Subcutaneous abdominal adipose tissue (tissue), 5 donors: ENCODE data around the gene ARHGEF17.

Source experiments
- H3K27ac ChIP-seq: one replicate; pipeline ENCODE4 v1.7.0; 2013; ENCODE audit warnings: low read depth, mild to moderate bottlenecking, inconsistent platforms, low read length, moderate library complexity
- H3K27me3 ChIP-seq, 5 donors: one replicate each; pipeline ENCODE4 v1.7.0; 2013; ENCODE audit warnings: low read length in 5 of 5, inconsistent platforms in 1 of 5; ENCODE audit not compliant: control insufficient read depth in 5 of 5, insufficient read depth in 4 of 5
- H3K36me3 ChIP-seq, 5 donors: one replicate each; pipeline ENCODE4 v1.7.0; 2013; ENCODE audit warnings: low read length in 5 of 5; ENCODE audit not compliant: control insufficient read depth in 5 of 5, insufficient read depth in 5 of 5
- H3K4me1 ChIP-seq, 5 donors: one replicate each; pipeline ENCODE4 v1.7.0; 2013; ENCODE audit warnings: low read length in 5 of 5, mild to moderate bottlenecking in 3 of 5, moderate library complexity in 1 of 5; ENCODE audit not compliant: control insufficient read depth in 5 of 5, insufficient read depth in 5 of 5
- H3K4me3 ChIP-seq, 5 donors: one replicate each; pipeline ENCODE4 v1.7.0; 2013; ENCODE audit warnings: low read length in 5 of 5, low read depth in 1 of 5
- H3K9ac ChIP-seq, 5 donors: one replicate each; pipeline ENCODE4 v1.7.0; 2013; ENCODE audit warnings: low read length in 5 of 5, mild to moderate bottlenecking in 4 of 5, moderate library complexity in 3 of 5
- H3K9me3 ChIP-seq, 5 donors: one replicate each; pipeline ENCODE4 v1.7.0; 2013; ENCODE audit warnings: low read length in 5 of 5; ENCODE audit not compliant: control insufficient read depth in 5 of 5
- donor health status: healthy.
- donor health status: healthy.
- donor health status: healthy.
- donor health status: healthy.
- donor health status: healthy.

The ARHGEF17 gene

GRCh38 chr11:73291781-73292524 is 16.1 kb upstream of the ARHGEF17 start:
- Histone ChIP-seq H3K4me3 (no peak overlapping the region), H3K27ac (no peak overlapping the region), H3K27me3 (peaks cover 0 to 1% (median 0%) of the 10 kb centered on the region in 5 donors), H3K4me1 (peaks cover 0 to 29% (median 23%) of the 10 kb centered on the region in 5 donors), H3K36me3 (peaks cover 0 to 7% (median 0%) of the 10 kb centered on the region in 5 donors), H3K9me3 (no peaks in the 10 kb centered on the region), H3K9ac (peak overlapping the region in 1 of 5 donors; percentile 21)

DNA sequence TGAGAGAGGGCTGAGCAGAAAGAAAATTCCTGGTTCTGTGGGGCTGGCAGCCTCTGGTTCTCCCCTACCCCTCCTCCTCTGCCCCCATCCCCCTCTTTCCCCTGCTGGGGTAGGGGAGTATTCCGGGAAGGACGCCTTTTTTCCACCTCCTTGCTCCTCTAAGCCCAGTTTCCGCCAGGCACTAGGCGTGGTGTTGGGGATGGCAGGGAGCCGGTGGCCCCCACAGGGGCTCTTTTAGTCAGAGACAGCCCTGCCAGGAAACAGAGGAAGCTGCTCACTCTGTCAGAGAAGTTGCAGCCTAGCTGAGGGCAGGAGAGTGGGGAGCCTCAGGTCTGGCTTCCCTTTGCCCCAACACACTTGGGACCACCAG is 15.6 kb upstream of the ARHGEF17 start:
- Histone ChIP-seq H3K4me1 (peaks cover 0 to 24% (median 20%) of the 10 kb centered on the region in 5 donors), H3K36me3 (peaks cover 0 to 9% (median 0%) of the 10 kb centered on the region in 5 donors)

DNA sequence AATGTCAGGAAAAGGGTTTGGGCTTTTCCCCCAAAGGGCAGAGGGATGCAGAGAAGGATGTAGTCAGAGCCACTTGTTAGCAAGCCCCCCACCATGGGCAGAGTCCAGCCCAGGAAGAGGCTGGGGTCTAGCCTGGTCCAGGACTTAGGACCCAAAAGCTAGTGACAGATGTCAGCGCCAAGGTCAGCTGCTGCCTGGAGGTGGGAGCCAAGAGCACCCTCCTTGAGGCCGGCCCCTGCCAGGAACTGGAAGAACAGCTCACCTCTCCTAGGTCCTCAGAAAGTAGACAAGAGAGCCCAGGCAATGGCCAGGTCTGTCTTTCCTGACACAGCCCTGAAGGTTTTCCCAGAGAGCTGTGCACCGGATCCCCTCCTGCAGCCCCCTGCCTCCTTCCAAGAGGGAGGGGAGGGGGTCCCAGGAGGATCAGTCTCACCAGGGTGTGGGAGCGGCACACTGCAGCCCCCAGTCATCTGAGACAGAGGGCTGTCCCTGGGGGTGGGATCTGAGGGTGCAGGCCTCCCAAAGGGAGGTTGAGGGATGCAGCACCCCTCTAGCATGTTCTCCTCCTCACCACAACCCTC is 14.6 kb upstream of the ARHGEF17 start:
- Histone ChIP-seq H3K36me3 (peaks cover 0 to 16% (median 0%) of the 10 kb centered on the region in 5 donors), H3K27ac (no peak overlapping the region), H3K4me1 (peaks cover 0 to 15% (median 14%) of the 10 kb centered on the region in 5 donors), H3K27me3 (peaks cover 0 to 3% (median 0%) of the 10 kb centered on the region in 5 donors), H3K4me3 (no peak overlapping the region), H3K9ac (no peak overlapping the region), H3K9me3 (no peaks in the 10 kb centered on the region)

More for the DNA sequence above, 15.6 kb upstream of the ARHGEF17 start:
- Histone ChIP-seq H3K4me3 (no peak overlapping the region), H3K9ac (no peak overlapping the region), H3K27ac (no peak overlapping the region), H3K27me3 (peaks cover 0 to 3% (median 0%) of the 10 kb centered on the region in 5 donors), H3K9me3 (no peaks in the 10 kb centered on the region)

- Histone ChIP-seq H3K9me3 (no peaks in the 10 kb centered on the region), H3K27ac (no peak overlapping the region), H3K27me3 (peaks cover 0 to 3% (median 0%) of the 10 kb centered on the region in 5 donors), H3K36me3 (peaks cover 0 to 16% (median 0%) of the 10 kb centered on the region in 5 donors), H3K4me1 (peaks cover 0 to 3% (median 3%) of the 10 kb centered on the region in 5 donors), H3K4me3 (no peak overlapping the region), H3K9ac (no peak overlapping the region)
Measured at GRCh38 chr11:73294604-73295003, 13.5 kb upstream of the ARHGEF17 start.

GRCh38 chr11:73295241-73295995 is 12.7 kb upstream of the ARHGEF17 start:
- peaks cover 0 to 3% (median 0%) of the 10 kb centered on the region in 5 donors for H3K27me3 ChIP-seq

DNA sequence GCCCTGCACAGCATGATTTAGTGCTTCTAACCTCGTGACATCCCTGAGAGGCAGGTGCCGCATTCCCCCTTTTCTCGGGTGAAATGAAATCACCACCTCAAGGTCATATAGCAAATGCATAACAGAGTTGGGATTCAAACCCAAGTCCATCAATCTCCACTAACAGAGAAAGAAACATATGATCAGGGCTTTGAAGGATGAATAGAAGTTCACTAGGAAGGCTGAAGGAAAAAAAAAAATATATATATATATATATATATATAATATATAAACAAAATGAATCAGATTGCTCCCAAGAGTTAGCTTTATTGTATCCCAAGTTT is 12.1 kb upstream of the ARHGEF17 start:
- H3K9ac ChIP-seq: no peak overlapping the region
- H3K9me3 ChIP-seq: no peaks in the 10 kb centered on the region
- peaks cover 0 to 3% (median 0%) of the 10 kb centered on the region in 5 donors for H3K27me3 ChIP-seq
- no peak overlapping the region for H3K27ac ChIP-seq
- peaks cover 0 to 6% (median 0%) of the 10 kb centered on the region in 5 donors for H3K4me1 ChIP-seq
- H3K4me3 ChIP-seq: no peak overlapping the region
- peaks cover 0 to 16% (median 0%) of the 10 kb centered on the region in 5 donors for H3K36me3 ChIP-seq

More at GRCh38 chr11:73295241-73295995, 12.7 kb upstream of the ARHGEF17 start:
- H3K4me1 ChIP-seq: peaks cover 0 to 2% (median 0%) of the 10 kb centered on the region in 5 donors
- no peak overlapping the region for H3K27ac ChIP-seq
- H3K4me3 ChIP-seq: no peak overlapping the region
- H3K9ac ChIP-seq: no peak overlapping the region
- H3K9me3 ChIP-seq: no peaks in the 10 kb centered on the region
- peaks cover 0 to 16% (median 0%) of the 10 kb centered on the region in 5 donors for H3K36me3 ChIP-seq

DNA sequence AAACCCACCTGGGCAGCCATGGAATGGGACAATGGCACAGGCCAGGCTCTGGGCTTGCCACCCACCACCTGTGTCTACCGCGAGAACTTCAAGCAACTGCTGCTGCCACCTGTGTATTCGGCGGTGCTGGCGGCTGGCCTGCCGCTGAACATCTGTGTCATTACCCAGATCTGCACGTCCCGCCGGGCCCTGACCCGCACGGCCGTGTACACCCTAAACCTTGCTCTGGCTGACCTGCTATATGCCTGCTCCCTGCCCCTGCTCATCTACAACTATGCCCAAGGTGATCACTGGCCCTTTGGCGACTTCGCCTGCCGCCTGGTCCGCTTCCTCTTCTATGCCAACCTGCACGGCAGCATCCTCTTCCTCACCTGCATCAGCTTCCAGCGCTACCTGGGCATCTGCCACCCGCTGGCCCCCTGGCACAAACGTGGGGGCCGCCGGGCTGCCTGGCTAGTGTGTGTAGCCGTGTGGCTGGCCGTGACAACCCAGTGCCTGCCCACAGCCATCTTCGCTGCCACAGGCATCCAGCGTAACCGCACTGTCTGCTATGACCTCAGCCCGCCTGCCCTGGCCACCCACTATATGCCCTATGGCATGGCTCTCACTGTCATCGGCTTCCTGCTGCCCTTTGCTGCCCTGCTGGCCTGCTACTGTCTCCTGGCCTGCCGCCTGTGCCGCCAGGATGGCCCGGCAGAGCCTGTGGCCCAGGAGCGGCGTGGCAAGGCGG is 11.4 kb upstream of the ARHGEF17 start:
- no peaks in the 10 kb centered on the region for H3K9me3 ChIP-seq
- H3K4me3 ChIP-seq: no peak overlapping the region
- no peak overlapping the region for H3K27ac ChIP-seq
- peaks cover 0 to 3% (median 0%) of the 10 kb centered on the region in 5 donors for H3K27me3 ChIP-seq
- H3K4me1 ChIP-seq: peaks cover 0 to 6% (median 0%) of the 10 kb centered on the region in 5 donors
- H3K9ac ChIP-seq: no peak overlapping the region
- peaks cover 0 to 16% (median 0%) of the 10 kb centered on the region in 5 donors for H3K36me3 ChIP-seq

GRCh38 chr11:73297231-73297590 is 10.9 kb upstream of the ARHGEF17 start:
- peaks cover 0 to 16% (median 0%) of the 10 kb centered on the region in 5 donors for H3K36me3 ChIP-seq
- no peaks in the 10 kb centered on the region for H3K9me3 ChIP-seq
- H3K27me3 ChIP-seq: peaks cover 0 to 3% (median 0%) of the 10 kb centered on the region in 5 donors
- H3K4me3 ChIP-seq: no peak overlapping the region
- H3K27ac ChIP-seq: no peak overlapping the region
- no peak overlapping the region for H3K9ac ChIP-seq
- peaks cover 0 to 6% (median 0%) of the 10 kb centered on the region in 5 donors for H3K4me1 ChIP-seq

GRCh38 chr11:73297702-73298101 is 10.4 kb upstream of the ARHGEF17 start:
- Histone ChIP-seq H3K9ac (no peak overlapping the region), H3K36me3 (peaks cover 0 to 16% (median 0%) of the 10 kb centered on the region in 5 donors), H3K9me3 (no peaks in the 10 kb centered on the region)

More at GRCh38 chr11:73297702-73298101, 10.4 kb upstream of the ARHGEF17 start:
- no peak overlapping the region for H3K4me3 ChIP-seq
- peaks cover 0 to 3% (median 0%) of the 10 kb centered on the region in 5 donors for H3K27me3 ChIP-seq
- H3K4me1 ChIP-seq: peaks cover 0 to 6% (median 0%) of the 10 kb centered on the region in 5 donors
- no peak overlapping the region for H3K27ac ChIP-seq
